SK-N-SH (cell line): Measurements from ENCODE around the gene COL4A2. TPM values are rescaled to one million over a fixed set of nuclear protein-coding genes. Genes with fewer than 3 reads are reported as not detected.

Experiments
- CTCF ChIA-PET: fragments of 300-600, 350-600 bp; formaldehyde crosslinking; extraction: SDS; loops from one replicate; lab custom pipeline; 2021; lab: Yijun Ruan, JAX
- POLR2A ChIA-PET: fragments of 350-600 bp; sonication (Branson Sonifier 250); formaldehyde crosslinking; extraction: SDS; loops from one replicate; lab custom pipeline; 2020; ENCODE audit warnings: antibody characterized with exemption, inconsistent platforms; lab: Yijun Ruan, JAX
- DNase-seq: peaks from one replicate; pipeline ENCODE4 v3.0.0; 2012
- H2AFZ ChIP-seq: fragments of 200-600 bp; sonication (generic); 2 replicates; pipeline ENCODE4 v1.8.1; 2016; ENCODE audit warnings: antibody characterized with exemption, mild to moderate bottlenecking, low read depth
- H3F3A ChIP-seq: fragments of 200-600 bp; sonication (generic); replicated peaks from 2 replicates; pipeline ENCODE3; 2016; ENCODE audit warnings: antibody characterized with exemption, mild to moderate bottlenecking; ENCODE audit not compliant: insufficient read depth
- H3K27ac ChIP-seq, 2 experiments: fragments of 200-500 bp in 1 of 2; fragments of 200-600 bp in 1 of 2; sonication (Bioruptor generic) in 1 of 2; sonication (generic), shearing (Covaris generic) in 1 of 2; 2 replicates each; pipeline versions ENCODE4 v1.5.1 to v1.6.1; 2014 to 2016; ENCODE audit warnings: low read depth in 2 of 2, inconsistent platforms in 1 of 2, low read length in 1 of 2, mild to moderate bottlenecking in 1 of 2, mixed read lengths in 1 of 2
- H3K27me3 ChIP-seq: fragments of 200-600 bp; sonication (generic), shearing (Covaris generic); 2 replicates; pipeline ENCODE4 v1.6.1; 2016; ENCODE audit warnings: mixed run types; ENCODE audit not compliant: insufficient read depth
- H3K36me3 ChIP-seq, 2 experiments: fragments of 200-500 bp in 1 of 2; fragments of 200-600 bp in 1 of 2; sonication (Bioruptor generic) in 1 of 2; sonication (generic) in 1 of 2; replicated peaks in 1 of 2; 2 replicates each; pipeline versions ENCODE3 to v1.5.1; 2014 to 2016; ENCODE audit warnings: low read length in 1 of 2, mild to moderate bottlenecking in 1 of 2; ENCODE audit not compliant: insufficient read depth in 2 of 2, control insufficient read depth in 1 of 2
- H3K4me1 ChIP-seq, 2 experiments: fragments of 200-500 bp in 1 of 2; fragments of 200-600 bp in 1 of 2; sonication (Bioruptor generic) in 1 of 2; sonication (generic), shearing (Covaris generic) in 1 of 2; 2 replicates each; pipeline versions ENCODE4 v1.5.1 to v1.6.1; 2014 to 2016; ENCODE audit warnings: low read depth in 1 of 2, low read length in 1 of 2, mixed run types in 1 of 2; ENCODE audit not compliant: insufficient read depth in 2 of 2, control insufficient read depth in 1 of 2
- H3K4me2 ChIP-seq: fragments of 200-600 bp; sonication (generic), shearing (Covaris generic); 2 replicates; pipeline ENCODE4 v1.6.1; 2017; ENCODE audit warnings: mixed run types
- H3K4me3 ChIP-seq, 2 experiments: fragments of 200-500 bp in 1 of 2; fragments of 200-600 bp in 1 of 2; sonication (Bioruptor generic) in 1 of 2; sonication (generic), shearing (Covaris generic) in 1 of 2; 2 replicates each; pipeline versions ENCODE4 v1.5.1 to v1.8.1; 2014 to 2016; ENCODE audit warnings: low read depth in 2 of 2, inconsistent platforms in 1 of 2, low read length in 1 of 2, mild to moderate bottlenecking in 1 of 2, mixed read lengths in 1 of 2, moderate library complexity in 1 of 2
- H3K79me2 ChIP-seq: fragments of 200-600 bp; sonication (generic); 2 replicates; pipeline ENCODE4 v1.8.1; 2017; ENCODE audit warnings: mild to moderate bottlenecking; ENCODE audit not compliant: insufficient read depth
- H3K9ac ChIP-seq: fragments of 200-600 bp; sonication (generic); 2 replicates; pipeline ENCODE4 v1.6.1; 2017; ENCODE audit warnings: mixed run types
- H3K9me2 ChIP-seq: fragments of 200-600 bp; sonication (generic); 2 replicates; pipeline ENCODE4 v1.6.1; 2017; ENCODE audit warnings: mixed run types
- H3K9me3 ChIP-seq: fragments of 200-600 bp; sonication (generic); 2 replicates; pipeline ENCODE4 v1.6.1; 2017; ENCODE audit warnings: mixed run types, mild to moderate bottlenecking, moderate library complexity
- H4K20me1 ChIP-seq: fragments of 200-600 bp; sonication (generic); 2 replicates; pipeline ENCODE4 v1.6.1; 2017; ENCODE audit warnings: mild to moderate bottlenecking, mixed run types; ENCODE audit not compliant: insufficient read depth
- ELF1 ChIP-seq: IDR thresholded peaks from 2 replicates; pipeline ENCODE4 v1.4.0; 2012
- EZH2phosphoT487 ChIP-seq: fragments of 200-600 bp; sonication (generic); IDR thresholded peaks from 2 replicates; pipeline ENCODE4 v1.6.1; 2017; ENCODE audit warnings: low read depth, mixed run types, mild to moderate bottlenecking, antibody characterized with exemption, moderate library complexity, borderline replicate concordance
- GABPA ChIP-seq: IDR thresholded peaks from 2 replicates; pipeline ENCODE4 v1.4.0; 2012; ENCODE audit warnings: low read depth, mild to moderate bottlenecking
- IRF3 ChIP-seq: fragments of 150-350 bp; IDR thresholded peaks from 2 replicates; pipeline ENCODE4 v1.6.1; 2016; ENCODE audit warnings: mild to moderate bottlenecking, low read depth, low read length
- JUND ChIP-seq: IDR thresholded peaks from 2 replicates; pipeline ENCODE4 v1.4.0; 2012
- MEF2A ChIP-seq: IDR thresholded peaks from 2 replicates; pipeline ENCODE4 v1.4.0; 2012; ENCODE audit warnings: low read depth, borderline replicate concordance
- MXI1 ChIP-seq: IDR thresholded peaks from 2 replicates; pipeline ENCODE4 v1.6.1; 2012; ENCODE audit warnings: mild to moderate bottlenecking, low read depth, low read length, improper control_type of control experiment
- NRF1 ChIP-seq: IDR thresholded peaks from 2 replicates; pipeline ENCODE4 v1.6.1; 2012; ENCODE audit warnings: low read depth, mild to moderate bottlenecking, low read length
- PBX3 ChIP-seq: IDR thresholded peaks from 2 replicates; pipeline ENCODE4; 2012
- POLR2AphosphoS5 ChIP-seq: IDR thresholded peaks from 2 replicates; pipeline ENCODE4 v1.6.1; 2012; ENCODE audit warnings: low read depth, low read length
- RFX5 ChIP-seq: IDR thresholded peaks from 2 replicates; pipeline ENCODE4 v1.6.1; 2012; ENCODE audit warnings: mild to moderate bottlenecking, improper control_type of control experiment, low read length
- RXRA ChIP-seq: IDR thresholded peaks from 2 replicates; pipeline ENCODE4 v1.4.0; 2012; ENCODE audit warnings: low read depth, mild to moderate bottlenecking, borderline replicate concordance
- SIN3A ChIP-seq: IDR thresholded peaks from 2 replicates; pipeline ENCODE4 v1.6.1; 2012; ENCODE audit warnings: low read depth, mild to moderate bottlenecking, low read length, moderate library complexity, borderline replicate concordance
- SMC3 ChIP-seq: IDR thresholded peaks from 2 replicates; pipeline ENCODE4 v1.6.1; 2012; ENCODE audit warnings: low read depth, low read length, improper control_type of control experiment
- TAF1 ChIP-seq: IDR thresholded peaks from 2 replicates; pipeline ENCODE4 v1.6.1; 2012; ENCODE audit warnings: low read depth, mild to moderate bottlenecking, low read length, moderate library complexity, borderline replicate concordance
- TEAD4 ChIP-seq: IDR thresholded peaks from 2 replicates; pipeline ENCODE4 v1.4.0; 2012; ENCODE audit warnings: mild to moderate bottlenecking, borderline replicate concordance; ENCODE audit not compliant: insufficient read depth
- USF1 ChIP-seq: IDR thresholded peaks from 2 replicates; pipeline ENCODE4 v1.4.0; 2012; ENCODE audit warnings: low read depth, borderline replicate concordance
- YY1 ChIP-seq: IDR thresholded peaks from 2 replicates; pipeline ENCODE4 v1.4.0; 2012; ENCODE audit warnings: low read depth, mild to moderate bottlenecking
- WGBS: methylation state at CpG from one replicate; pipeline ENCODE4 v1.1.6; 2017; ENCODE audit warnings: low lambda C conversion rate; 5-methylcytosine and 5-hydroxymethylcytosine counted together
- polyA plus RNA-seq, 3 experiments: library from polyadenylated mRNA; depleted of rRNA; stranded (reverse); fragments of >200 nt; gene quantifications; 2 replicates each; pipeline ENCODE4 v1.2.3, GENCODE V29; 2012

COL4A2 gene
- polyA plus RNA-seq, 1 of the 3 experiments (the other 2 are of a cell fraction), result 137 TPM

GRCh38 chr13:110290153-110290552 is 16.9 kb upstream of the COL4A2 start:
- H4K20me1 ChIP-seq, result peaks cover 26% of the 10 kb centered on the region; the same call in 1 of the 2 replicates
- H3K79me2 ChIP-seq, result peaks cover 91% of the 10 kb centered on the region
- CTCF ChIA-PET, result interaction anchor here (0.7 kb wide), 1 partner anchor 9 kb away, joined by 4 read pairs; no protein-coding TSS in a partner anchor

GRCh38 chr13:110290826-110291225 is 16.3 kb upstream of the COL4A2 start:
- 86% methylated on average over 14 of the region's 15 CpGs for WGBS
- H3K4me3 ChIP-seq, result no peak overlapping the region
- H3K9me3 ChIP-seq, result no peaks in the 10 kb centered on the region
- H3K4me2 ChIP-seq, result no peak overlapping the region
- H3K9ac ChIP-seq, result no peak overlapping the region
- POLR2A ChIA-PET, result no interaction called here
- no peaks in the 10 kb centered on the region for H3K27me3 ChIP-seq
- H3K79me2 ChIP-seq, result peaks cover 91% of the 10 kb centered on the region
- H3K4me1 ChIP-seq, result no peaks in the 10 kb centered on the region
- DNase-seq, result no peak
- H2AFZ ChIP-seq, result no peak overlapping the region
- CTCF ChIA-PET, result no interaction called here
- no peak overlapping the region for H3K27ac ChIP-seq
- peaks cover 23% of the 10 kb centered on the region; the same call in 1 of the 2 replicates for H4K20me1 ChIP-seq
- no peak for TF ChIP-seq ELF1
- no peak for TF ChIP-seq TAF1
- TF ChIP-seq IRF3, result no peak
- TF ChIP-seq TEAD4, result no peak
- TF ChIP-seq JUND, result no peak
- no peak for TF ChIP-seq MEF2A
- TF ChIP-seq PBX3, result no peak
- no peak for TF ChIP-seq NRF1
- TF ChIP-seq SMC3, result no peak
- no peak for TF ChIP-seq SIN3A
- TF ChIP-seq GABPA, result no peak
- TF ChIP-seq RXRA, result no peak
- TF ChIP-seq MXI1, result no peak
- TF ChIP-seq POLR2AphosphoS5, result no peak
- TF ChIP-seq EZH2phosphoT487, result no peak
- TF ChIP-seq USF1, result no peak
- peaks cover 0 to 10% of the 10 kb centered on the region in 2 experiments for H3K36me3 ChIP-seq
- no peaks in the 10 kb centered on the region for H3K9me2 ChIP-seq
- peaks cover 6% of the 10 kb centered on the region for H3F3A ChIP-seq

More at GRCh38 chr13:110290153-110290552, 16.9 kb upstream of the COL4A2 start:
- H3F3A ChIP-seq, result peaks cover 6% of the 10 kb centered on the region
- no peak overlapping the region for H3K27ac ChIP-seq
- no peaks in the 10 kb centered on the region for H3K27me3 ChIP-seq
- no peaks in the 10 kb centered on the region for H3K9me2 ChIP-seq
- DNase-seq, result no peak
- 96% methylated on average over 10 of the region's 10 CpGs for WGBS
- no peaks in the 10 kb centered on the region for H3K9me3 ChIP-seq
- no peak overlapping the region for H3K9ac ChIP-seq
- POLR2A ChIA-PET, result no interaction called here
- TF ChIP-seq RFX5 (no peak), YY1 (no peak), NRF1 (no peak), EZH2phosphoT487 (no peak), IRF3 (no peak)
- peaks cover 0 to 10% of the 10 kb centered on the region in 2 experiments for H3K36me3 ChIP-seq
- no peak overlapping the region for H3K4me3 ChIP-seq
- H3K4me1 ChIP-seq, result no peaks in the 10 kb centered on the region; a peak in 1 of 4 replicates
- no peak overlapping the region for H2AFZ ChIP-seq
- no peak overlapping the region for H3K4me2 ChIP-seq
